ENCODE data around the gene GRIFIN.
A peak's percentile ranks its signal among the peaks of the same experiment; 100 is the strongest.

The GRIFIN gene

GRCh38 chr7:2476298-2476697 is at the start of gene GRIFIN:
GRIFIN (minus strand) TSS chr7:2476398; CDS start chr7:2476383, 15 bp downstream.
- no peak for TF ChIP-seq CTCF (conservative IDR thresholded peaks at IDR 0.05; ENCODE audit: low read length)
- DNase-seq (ENCODE audit: low read depth): no peak

GRCh38 chr7:2524808-2525657 is 48.8 kb upstream of the GRIFIN start:
- no peak for DNase-seq (ENCODE audit: low read depth)
- no peak for TF ChIP-seq CTCF (conservative IDR thresholded peaks at IDR 0.05; ENCODE audit: low read length)
- H3K4me3 ChIP-seq (ENCODE audit: low read length): no peak overlapping the region

More at GRCh38 chr7:2476298-2476697, at the start of gene GRIFIN:
- no peak within 1 kb of the TSS for H3K4me3 ChIP-seq (ENCODE audit: low read length)

- H3K4me3 ChIP-seq (ENCODE audit: low read length): no peak overlapping the region
- peak; percentile 34 for DNase-seq (ENCODE audit: low read depth)
Measured at GRCh38 chr7:2523941-2524807, 48.0 kb upstream of the GRIFIN start.

GRCh38 chr7:2523461-2523936 is 47.3 kb upstream of the GRIFIN start:
- H3K4me3 ChIP-seq (ENCODE audit: low read length): peak overlapping the region; percentile 7; the same call in 1 of the 2 replicates

More at GRCh38 chr7:2523941-2524807, 48.0 kb upstream of the GRIFIN start:
- TF ChIP-seq CTCF (conservative IDR thresholded peaks at IDR 0.05; ENCODE audit: low read length): no peak

GRCh38 chr7:2522780-2523433 is 46.7 kb upstream of the GRIFIN start:
- peak; percentile 35 for DNase-seq (ENCODE audit: low read depth)
- TF ChIP-seq CTCF (conservative IDR thresholded peaks at IDR 0.05; ENCODE audit: low read length): no peak
- peak overlapping the region; percentile 20 for H3K4me3 ChIP-seq (ENCODE audit: low read length)

More at GRCh38 chr7:2523461-2523936, 47.3 kb upstream of the GRIFIN start:
- DNase-seq (ENCODE audit: low read depth): no peak
- no peak for TF ChIP-seq CTCF (conservative IDR thresholded peaks at IDR 0.05; ENCODE audit: low read length)

- DNase-seq (ENCODE audit: low read depth): no peak
- no peak for TF ChIP-seq CTCF (conservative IDR thresholded peaks at IDR 0.05; ENCODE audit: low read length)
- H3K4me3 ChIP-seq (ENCODE audit: low read length): peak overlapping the region; percentile 64
Measured at GRCh38 chr7:2521952-2522591, 45.9 kb upstream of the GRIFIN start.

All from AG10803 (cell line).